T-helper 1 cell (primary cell): ENCODE data around the gene VPS37C.

Source experiments
- DNase-seq, 5 donors: peaks; one replicate each; pipeline ENCODE4 v3.0.0-alpha.2; 2012 to 2020

The VPS37C gene

DNA sequence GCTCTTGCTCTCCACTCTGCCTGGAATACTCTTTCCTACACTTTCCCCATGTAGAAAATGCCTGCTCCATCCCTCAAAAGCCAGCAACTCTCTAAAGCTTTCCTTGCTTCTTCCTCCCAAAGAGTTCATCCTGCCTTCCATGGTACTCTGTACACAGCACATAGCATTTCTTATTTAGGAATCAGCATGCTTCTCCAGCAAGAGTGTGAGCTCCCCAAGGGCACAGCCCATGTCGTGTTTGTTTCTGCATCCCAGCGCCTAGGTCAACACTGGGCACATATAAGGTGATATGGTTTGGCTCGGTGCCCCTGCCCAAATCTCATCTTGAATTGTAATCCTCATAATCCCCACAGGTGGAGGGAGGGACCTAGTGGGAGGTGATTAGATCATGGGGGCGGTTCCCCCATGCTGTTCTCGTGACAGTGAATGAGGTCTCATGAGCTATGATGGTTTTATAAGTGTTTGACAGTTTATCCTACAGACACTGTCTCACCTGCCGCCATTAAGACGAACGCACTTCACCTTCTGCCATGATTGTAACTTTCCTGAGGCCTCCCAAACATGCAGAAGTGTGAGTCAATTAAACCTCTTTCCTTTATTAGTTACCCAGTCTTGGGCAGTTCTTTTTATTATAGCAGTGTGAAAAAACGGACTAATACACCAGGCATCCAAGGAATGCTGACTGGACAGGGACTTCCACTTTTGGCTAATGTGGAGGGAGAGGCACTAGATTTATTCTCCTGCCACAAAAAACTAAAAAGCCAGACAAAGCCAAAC is 8.2 kb downstream of the VPS37C start:
- no peak for DNase-seq

GRCh38 chr11:61151545-61152252 is 9.5 kb downstream of the VPS37C start:
- DNase-seq: no peak

DNA sequence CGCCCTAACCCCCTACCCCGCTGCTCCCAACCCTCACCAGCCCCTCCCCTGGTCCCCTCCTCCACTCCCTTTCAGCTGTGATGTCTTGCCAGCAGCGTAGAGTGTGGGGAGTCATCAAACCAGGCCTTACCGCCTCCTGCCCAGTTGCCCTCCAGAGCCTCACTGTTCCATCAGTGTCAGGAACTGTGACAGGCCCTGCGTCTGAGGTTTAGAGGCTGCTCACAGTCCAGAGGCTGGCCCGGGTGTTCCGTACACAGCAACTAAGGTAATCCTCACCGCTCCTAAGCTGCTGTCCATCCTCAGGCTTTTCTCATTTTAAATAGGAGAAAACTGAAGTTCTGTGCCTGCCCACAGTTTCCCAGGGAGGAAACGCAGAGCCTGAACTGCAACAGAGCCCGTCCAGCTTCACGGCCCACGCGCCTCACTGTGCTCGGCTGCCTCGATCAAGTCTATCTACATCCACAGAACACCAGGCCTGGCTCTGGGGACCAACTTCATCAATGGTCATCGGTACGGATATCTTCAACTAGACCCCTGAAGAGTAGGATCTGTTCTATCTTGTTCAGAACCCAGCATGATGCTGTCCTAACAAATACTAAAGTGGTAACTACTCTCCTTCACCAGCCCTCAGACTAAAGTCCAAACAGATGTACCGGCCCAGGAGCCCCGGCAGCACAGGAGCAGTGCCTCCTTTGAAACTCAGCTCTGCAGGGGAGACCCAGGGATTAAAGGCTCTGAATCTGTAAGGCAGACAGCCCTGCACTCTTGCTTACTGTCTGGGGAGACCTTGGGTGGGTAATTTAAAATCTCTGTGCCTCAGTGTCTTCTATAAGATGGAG is 10.3 kb downstream of the VPS37C start:
- DNase-seq: no peak

- no peak for DNase-seq
Observed at GRCh38 chr11:61149624-61150615, 11.3 kb downstream of the VPS37C start.

- DNase-seq: no peak
Observed at GRCh38 chr11:61147791-61148620, 13.2 kb downstream of the VPS37C start.

DNA sequence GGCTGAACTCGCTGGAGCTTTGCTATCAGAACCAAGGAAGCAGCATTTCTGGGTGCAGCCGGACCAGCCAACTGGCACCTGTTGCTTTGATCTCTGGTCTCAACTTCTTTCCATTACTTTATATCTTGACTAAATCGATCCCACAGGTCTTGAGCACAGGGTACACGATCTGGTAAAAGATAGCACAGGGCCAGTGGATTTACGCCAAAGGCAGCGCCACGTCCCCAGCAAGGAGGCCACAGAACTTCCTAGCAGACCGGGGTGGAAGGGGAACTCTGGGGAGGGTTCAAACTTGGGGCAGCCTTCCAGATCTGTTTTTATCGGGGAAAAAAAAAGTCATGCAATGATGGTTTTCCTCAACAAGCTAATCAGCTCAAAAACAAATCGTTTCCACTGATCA is 14.0 kb downstream of the VPS37C start:
- DNase-seq: no peak

- DNase-seq: no peak
Observed at GRCh38 chr11:61146416-61146815, 14.8 kb downstream of the VPS37C start.

DNA sequence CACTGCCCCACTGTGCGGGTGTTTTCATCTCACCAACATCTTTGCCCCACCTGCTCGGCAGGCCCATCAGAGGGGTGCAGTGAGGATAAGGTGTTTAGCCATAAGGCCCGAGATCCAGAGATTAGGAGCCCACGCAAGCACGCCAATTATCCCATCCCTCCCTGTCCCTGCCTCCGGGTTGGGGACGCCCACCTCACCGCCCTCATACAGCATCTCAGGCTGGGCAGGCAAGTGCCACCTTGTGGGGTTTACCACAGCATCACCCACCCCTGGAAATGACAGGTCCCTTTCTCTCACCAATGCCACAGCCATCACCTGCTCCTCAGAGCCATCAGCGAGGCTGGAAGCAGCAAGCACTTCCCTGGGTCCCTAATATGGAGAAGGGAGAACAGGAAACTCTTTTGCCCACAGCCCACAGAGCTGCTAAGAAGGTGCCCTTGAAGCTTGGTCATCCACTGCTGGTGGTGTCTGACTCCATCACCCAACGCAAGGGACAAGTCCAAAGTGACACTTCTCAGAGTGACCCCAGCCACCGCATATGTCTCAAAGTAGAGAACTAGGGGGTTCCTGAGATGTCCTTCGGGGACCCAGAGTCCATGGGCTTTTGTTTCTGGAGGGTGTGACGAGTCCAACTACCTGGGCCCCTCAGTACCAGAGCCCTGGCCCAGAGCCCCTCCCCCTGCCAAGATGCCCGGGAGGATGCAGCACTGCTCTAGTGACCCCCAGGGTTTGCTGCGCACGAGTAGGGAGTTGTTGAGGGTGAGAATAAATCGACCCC is 15.8 kb downstream of the VPS37C start:
- DNase-seq: no peak

DNA sequence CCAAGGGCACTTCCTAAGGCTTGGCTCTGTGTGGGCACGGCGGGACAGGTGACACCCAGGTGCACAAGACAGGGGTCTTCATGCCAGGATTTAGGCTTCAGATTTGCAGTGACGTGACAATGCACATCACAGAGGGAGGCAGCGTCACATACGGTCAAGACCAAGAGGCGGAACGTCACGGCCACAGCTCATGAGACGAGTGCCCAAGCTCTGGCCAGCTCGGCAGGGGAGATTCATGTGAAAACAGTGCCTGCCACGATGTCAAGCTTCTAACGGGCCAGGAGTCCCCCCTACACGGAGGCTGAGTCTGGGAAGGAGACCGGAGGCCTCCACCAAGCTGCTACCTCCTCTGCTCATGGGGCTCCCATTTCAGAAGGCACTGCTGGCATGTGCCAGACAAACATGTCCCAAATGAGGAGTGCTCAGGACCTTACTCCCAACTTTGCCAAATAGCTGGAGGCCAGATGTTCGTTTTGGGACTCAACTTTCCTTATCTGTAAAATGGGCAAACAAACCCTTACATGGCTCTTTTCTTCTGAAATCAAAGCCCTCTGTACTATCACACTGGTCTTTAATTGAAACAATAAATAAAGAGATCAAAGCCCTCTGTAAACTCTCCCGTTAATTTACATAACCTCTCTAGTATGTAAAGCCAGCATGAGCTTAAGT is 16.6 kb downstream of the VPS37C start:
- DNase-seq: no peak

DNA sequence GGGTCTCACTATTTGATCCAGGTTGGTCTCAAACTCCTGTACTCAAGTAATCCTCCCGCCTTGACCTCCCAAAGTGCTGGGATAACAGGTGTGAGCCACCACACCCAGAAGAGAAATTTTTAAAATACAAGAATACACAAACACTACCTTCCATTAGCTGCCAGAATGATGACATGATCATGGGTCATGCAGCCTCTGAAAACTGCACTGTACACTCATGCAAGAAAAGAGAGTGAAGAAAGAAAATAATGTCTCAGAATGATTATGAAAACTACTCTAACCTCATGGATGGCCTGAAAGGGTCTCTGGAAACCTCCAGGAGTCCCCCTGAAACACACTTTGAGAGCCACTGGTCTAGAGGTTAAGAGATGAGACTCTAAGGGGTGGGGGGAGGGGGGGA is 18.8 kb downstream of the VPS37C start:
- DNase-seq: no peak

GRCh38 chr11:61141601-61142028 is 19.6 kb downstream of the VPS37C start:
- no peak for DNase-seq

DNA sequence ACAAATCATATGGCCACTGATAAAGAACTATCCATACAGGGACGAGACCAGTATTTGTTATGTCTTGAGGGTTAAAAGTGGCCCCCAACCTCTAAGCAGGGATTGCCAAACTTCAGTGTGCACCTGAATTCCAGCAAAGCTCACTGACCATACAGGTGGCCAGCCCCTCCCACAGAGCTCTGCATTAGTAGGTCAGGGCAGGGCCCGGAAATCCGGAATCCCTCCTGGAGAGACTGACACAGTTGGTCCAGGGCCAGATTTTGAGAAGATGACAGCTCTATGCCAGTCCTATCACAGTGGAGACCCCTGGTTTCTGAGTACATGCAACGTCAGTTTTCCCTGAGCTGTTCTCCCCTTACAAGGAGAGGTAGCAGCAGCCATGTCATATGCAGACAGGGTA is 20.8 kb downstream of the VPS37C start:
- no peak for DNase-seq

DNA sequence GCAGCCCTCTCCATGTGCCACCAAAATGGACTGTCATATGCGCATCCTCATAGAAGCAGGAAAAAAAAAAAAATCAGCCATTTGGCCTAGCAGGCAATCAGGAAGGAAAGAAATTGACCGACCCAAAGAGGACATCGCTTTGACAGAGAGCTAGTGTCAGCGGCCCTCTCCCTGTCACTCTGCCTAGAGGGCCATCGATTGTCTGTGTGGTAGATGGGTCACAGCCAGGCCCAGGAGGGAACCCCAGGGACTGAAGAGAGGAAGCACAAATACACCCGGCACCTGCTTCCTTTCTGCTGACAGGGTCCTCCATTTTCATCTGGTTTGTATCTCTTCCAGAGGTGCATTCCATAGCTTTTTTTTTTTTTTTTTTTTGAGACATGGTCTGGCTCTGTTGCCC is 21.8 kb downstream of the VPS37C start:
- no peak for DNase-seq

DNA sequence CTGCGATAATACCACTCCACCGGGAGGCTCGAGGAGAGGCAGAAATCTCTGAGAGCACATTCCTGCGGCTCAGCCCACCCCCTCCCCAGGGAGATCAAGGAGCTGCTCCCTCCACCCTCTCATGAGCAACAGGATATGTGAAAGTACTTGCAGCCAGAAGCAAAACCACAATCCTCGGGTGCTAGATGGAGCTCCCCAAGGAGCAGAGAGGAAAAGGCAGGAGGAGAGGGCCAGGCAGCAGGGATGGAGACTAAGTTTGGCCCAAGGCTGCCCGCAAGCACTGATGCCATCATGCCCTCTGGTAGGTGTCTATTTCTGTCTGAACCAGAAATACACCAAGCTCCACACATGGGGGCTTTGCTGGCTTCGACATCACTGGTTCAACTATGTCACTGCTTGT is 22.3 kb downstream of the VPS37C start:
- no peak for DNase-seq

- no peak for DNase-seq
Observed at GRCh38 chr11:61134801-61135257, 26.4 kb downstream of the VPS37C start.

DNA sequence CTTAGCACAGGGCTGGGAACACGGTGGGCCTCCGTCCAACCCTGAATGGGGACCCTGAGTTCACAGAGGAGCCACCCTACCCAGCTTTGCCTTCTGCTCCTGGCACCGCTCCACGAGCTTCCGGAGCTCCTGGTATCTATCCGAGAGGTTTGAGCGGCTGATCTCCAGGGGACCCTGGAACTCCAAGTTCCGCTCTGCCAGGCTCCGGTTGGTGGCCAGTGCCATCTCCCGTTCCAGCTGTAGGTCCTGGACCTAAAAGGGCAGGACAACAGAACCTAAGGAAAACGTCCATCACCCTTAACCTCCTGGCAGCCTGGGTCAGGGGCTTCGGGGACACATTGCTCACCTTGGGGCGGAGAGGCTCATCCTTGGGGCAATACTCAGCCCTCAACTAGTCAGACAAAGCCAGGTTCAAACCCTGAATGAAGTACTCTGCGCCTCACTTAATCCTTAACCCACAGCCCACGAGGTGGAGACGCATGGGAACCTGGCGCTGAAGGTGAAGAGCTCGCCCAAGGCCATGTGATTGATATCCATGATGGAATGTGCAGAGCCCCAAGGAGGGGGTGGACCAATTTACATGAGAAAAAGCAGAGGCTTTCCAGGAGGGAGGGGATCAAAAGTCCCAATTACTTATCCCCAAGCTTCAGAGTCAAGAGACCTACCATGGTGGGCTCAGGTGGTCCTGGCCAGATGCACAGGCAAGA is 27.1 kb downstream of the VPS37C start:
- DNase-seq: no peak

GRCh38 chr11:61133145-61133544 is 28.1 kb downstream of the VPS37C start:
- DNase-seq: no peak

DNA sequence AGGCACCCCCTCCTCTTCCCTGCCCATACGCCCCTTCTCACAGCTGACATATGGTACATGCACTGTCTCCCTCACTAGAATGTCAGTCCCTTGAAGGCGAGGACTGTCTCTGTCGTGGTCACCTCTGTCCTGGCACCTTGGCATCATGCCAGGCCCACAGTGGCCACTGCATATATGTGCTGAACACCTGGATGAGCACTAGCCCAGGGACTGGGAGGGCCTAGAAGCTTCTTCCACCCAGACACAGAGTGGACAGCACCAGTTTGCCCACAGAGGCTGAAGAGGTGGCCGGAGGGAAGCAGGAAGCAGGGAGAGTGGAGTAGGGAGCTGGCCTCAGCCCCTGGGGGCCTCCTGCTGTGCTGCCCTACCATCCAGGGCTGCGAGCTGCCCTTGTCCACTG is 28.6 kb downstream of the VPS37C start:
- no peak for DNase-seq

- DNase-seq: no peak
Observed at GRCh38 chr11:61131998-61132555, 29.1 kb downstream of the VPS37C start.
